Measurements from ENCODE around the gene LYRM9. TPM values are rescaled to one million over a fixed set of nuclear protein-coding genes. Genes with fewer than 3 reads are reported as not detected.
"Not testable (repeated sequence)": the region's sequence is repeated elsewhere in the genome, so short reads cannot be mapped to it uniquely, and the experiment has no call there.

The LYRM9 gene
- total and polyA plus RNA-seq, 12 donors: 18.7 to 116 (median 36.2) TPM

- 67 to 86% (median 71%) methylated on average over 2 of the region's 2 CpGs for WGBS, 4 donors
- Histone ChIP-seq H3K4me1 (replicated peaks in 1 of 2) (peaks cover 24 to 33% of the 10 kb centered on the region in 2 donors), H3K27me3 (no peaks in the 10 kb centered on the region), H3K9me3 (replicated peaks in 1 of 3) (no peaks in the 10 kb centered on the region), H3K27ac (no peak overlapping the region), H3K4me3 (no peak overlapping the region), H3K36me3 (replicated peaks in 1 of 2) (no peaks in the 10 kb centered on the region)
- TF ChIP-seq CTCF (IDR thresholded peaks at IDR 0.05) (no peak), POLR2A (IDR thresholded peaks at IDR 0.05) (no peak)
- DNase-seq: peak in 1 of 7 donors; percentile 39
- intact Hi-C loops (cut with DNase I): no loop called here
These were observed 5.1 kb downstream of the LYRM9 start for GRCh38 chr17:27888067-27888466.

DNA sequence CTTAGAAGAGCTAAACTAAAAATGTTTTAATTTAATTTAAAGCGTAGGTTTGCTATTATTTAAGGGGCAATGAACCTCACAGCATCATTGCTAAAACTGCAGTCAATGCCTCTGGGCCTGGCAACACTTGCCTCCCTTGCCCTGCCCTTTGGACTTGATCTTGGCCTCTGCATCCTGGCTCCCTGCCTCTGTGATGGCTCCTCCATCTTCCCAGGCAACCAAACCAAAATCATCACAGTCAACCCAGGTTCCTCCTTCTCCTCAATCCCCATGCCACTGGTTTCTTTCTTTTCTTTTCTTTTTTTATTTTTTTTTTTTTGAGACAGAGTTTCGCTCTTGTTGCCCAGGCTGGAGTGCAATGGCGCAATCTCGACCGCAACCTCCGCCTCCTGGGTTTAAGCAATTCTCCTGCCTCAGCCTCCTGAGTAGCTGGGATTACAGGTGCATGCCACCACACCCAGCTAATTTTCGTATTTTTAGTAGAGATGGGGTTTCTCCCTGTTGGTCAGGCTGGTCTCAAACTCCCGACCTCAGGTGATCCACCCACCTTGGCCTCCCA lies 6.7 kb downstream of the LYRM9 start:
- H3K36me3 ChIP-seq (replicated peaks in 1 of 2); H3K27me3 ChIP-seq; H3K4me3 ChIP-seq; H3K27ac ChIP-seq; intact Hi-C loops (cut with DNase I); H3K9me3 ChIP-seq (replicated peaks in 1 of 3): not testable (repeated sequence)
- WGBS, 4 donors: 92 to 99% (median 94%) methylated on average over 8 of the region's 8 CpGs
- H3K4me1 ChIP-seq (replicated peaks in 1 of 2): peaks cover 19 to 22% of the 10 kb centered on the region in 2 donors
- peak in 1 of 7 donors; percentile 33 for DNase-seq

GRCh38 chr17:27882162-27882840 lies 10.9 kb downstream of the LYRM9 start:
- no peaks in the 10 kb centered on the region for H3K36me3 ChIP-seq (replicated peaks in 1 of 2)
- no peak overlapping the region for H3K27ac ChIP-seq
- H3K4me1 ChIP-seq (replicated peaks in 1 of 2): no peaks in the 10 kb centered on the region
- DNase-seq: peak in 1 of 7 donors; percentile 50
- H3K27me3 ChIP-seq: no peaks in the 10 kb centered on the region
- TF ChIP-seq CTCF (IDR thresholded peaks at IDR 0.05): no peak
- no peak for TF ChIP-seq POLR2A (IDR thresholded peaks at IDR 0.05)
- intact Hi-C loops (cut with DNase I): loop anchor here in 1 of 2 donors (5.0 kb wide), 1 partner anchor 125 kb away; no protein-coding TSS in a partner anchor
- no peaks in the 10 kb centered on the region for H3K9me3 ChIP-seq (replicated peaks in 1 of 3)
- WGBS, 4 donors: 61 to 75% (median 65%) methylated on average over 3 to 11 of the region's 11 CpGs
- H3K4me3 ChIP-seq: no peak overlapping the region

DNA sequence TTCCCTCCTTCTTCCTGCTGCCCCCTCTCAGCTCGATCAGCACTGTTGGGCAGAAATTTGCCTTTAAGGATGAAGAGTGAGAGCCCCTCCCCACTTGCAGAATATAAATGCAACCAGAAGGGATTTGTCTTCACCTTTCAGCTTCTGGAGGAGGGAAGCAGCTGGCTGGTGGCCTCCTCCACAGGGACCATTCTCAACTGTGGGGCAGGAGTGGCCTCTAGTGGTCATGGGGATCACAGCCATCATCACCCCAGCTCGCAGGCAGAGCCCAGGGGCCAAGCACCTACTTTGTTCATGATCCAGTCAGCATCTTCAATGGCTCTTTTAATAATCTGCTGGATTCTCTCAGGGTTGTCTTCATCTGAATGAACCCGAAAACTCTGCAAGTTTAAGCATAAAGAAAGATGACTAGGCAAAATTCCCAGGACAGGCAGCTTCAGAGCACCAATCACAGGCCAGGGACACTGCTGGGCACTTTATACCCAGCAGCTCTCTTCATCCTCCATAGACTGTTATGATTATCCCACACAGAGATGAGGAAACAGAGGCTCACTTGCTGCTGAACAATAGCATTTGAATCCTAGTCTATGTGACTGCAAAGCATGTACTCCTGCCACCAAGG lies 13.1 kb downstream of the LYRM9 start:
- no peaks in the 10 kb centered on the region for H3K27me3 ChIP-seq
- no peaks in the 10 kb centered on the region for H3K4me1 ChIP-seq (replicated peaks in 1 of 2)
- no peaks in the 10 kb centered on the region for H3K9me3 ChIP-seq (replicated peaks in 1 of 3)
- 25 to 58% (median 31%) methylated on average over 2 to 3 of the region's 3 CpGs for WGBS, 4 donors
- TF ChIP-seq CTCF (IDR thresholded peaks at IDR 0.05): peak; percentile 59 to 93 (median 86)
- no peak for TF ChIP-seq POLR2A (IDR thresholded peaks at IDR 0.05)
- DNase-seq: peak; percentile 72 to 88 (median 82)
- no peak overlapping the region for H3K4me3 ChIP-seq
- intact Hi-C loops (cut with DNase I): loop anchor here (5.0 kb wide), 2 partner anchors 73 to 123 kb away; no protein-coding TSS in a partner anchor
- H3K36me3 ChIP-seq (replicated peaks in 1 of 2): no peaks in the 10 kb centered on the region
- no peak overlapping the region for H3K27ac ChIP-seq

Data from adrenal gland (tissue), 12 donors.